ENCODE results near the gene TEX22. TPM values are rescaled to one million over a fixed set of nuclear protein-coding genes. Genes with fewer than 3 reads are reported as not detected.

TEX22 gene
- total RNA-seq, 1 donor from 2014 or later: not detected

DNA sequence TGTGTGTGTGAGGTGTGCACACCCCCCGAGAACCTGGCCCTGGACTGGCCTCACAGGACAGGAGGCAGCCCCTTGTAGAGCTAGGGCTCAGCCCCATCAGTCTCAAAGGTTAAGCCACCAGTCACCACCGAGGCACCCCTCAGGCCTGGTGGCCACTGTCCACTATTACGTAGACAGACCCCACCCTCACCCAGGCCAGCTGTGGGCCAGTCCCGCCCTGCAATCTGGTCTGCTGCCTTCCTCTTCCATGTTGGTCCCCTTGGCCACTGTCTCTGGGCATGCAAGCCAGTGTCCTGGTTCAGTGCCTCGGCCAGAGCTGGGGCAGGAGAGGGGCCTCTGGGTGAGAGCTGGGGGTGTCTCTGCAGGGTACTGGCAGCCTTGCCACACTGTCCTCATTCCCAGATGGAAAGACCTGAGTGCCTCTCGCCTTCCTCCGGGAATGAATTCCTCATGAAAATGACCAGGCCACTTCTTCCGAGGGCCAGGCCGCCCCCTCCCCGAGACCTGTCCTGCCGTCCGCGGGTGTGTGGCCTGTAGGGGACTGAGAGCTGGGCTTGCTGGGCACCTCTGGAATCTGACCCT, 897 bp upstream of the TEX22 start:
- no peak for DNase-seq (ENCODE audit: low spot score in 2 of 2)
- Histone ChIP-seq H3K4me3 (peak overlapping the region; percentile 80 to 90), H3K36me3 (peaks cover 11 to 19% of the 10 kb centered on the region in 2 donors), H3K27me3 (no peaks in the 10 kb centered on the region), H3K4me1 (peaks cover 8% of the 10 kb centered on the region in 2 donors), H3K9me3 (peaks cover 0 to 19% of the 10 kb centered on the region in 2 donors), H3K27ac (peak overlapping the region in 1 of 2 donors; percentile 77)
- intact Hi-C loops (cut with DNase I): loop anchor here (5.0 kb wide), 1 partner anchor 85 kb away; the partner anchor contains the start of gene PACS2
- TF ChIP-seq, protein P1, sequence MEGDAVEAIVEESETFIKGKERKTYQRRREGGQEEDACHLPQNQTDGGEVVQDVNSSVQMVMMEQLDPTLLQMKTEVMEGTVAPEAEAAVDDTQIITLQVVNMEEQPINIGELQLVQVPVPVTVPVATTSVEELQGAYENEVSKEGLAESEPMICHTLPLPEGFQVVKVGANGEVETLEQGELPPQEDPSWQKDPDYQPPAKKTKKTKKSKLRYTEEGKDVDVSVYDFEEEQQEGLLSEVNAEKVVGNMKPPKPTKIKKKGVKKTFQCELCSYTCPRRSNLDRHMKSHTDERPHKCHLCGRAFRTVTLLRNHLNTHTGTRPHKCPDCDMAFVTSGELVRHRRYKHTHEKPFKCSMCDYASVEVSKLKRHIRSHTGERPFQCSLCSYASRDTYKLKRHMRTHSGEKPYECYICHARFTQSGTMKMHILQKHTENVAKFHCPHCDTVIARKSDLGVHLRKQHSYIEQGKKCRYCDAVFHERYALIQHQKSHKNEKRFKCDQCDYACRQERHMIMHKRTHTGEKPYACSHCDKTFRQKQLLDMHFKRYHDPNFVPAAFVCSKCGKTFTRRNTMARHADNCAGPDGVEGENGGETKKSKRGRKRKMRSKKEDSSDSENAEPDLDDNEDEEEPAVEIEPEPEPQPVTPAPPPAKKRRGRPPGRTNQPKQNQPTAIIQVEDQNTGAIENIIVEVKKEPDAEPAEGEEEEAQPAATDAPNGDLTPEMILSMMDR (IDR thresholded peaks at IDR 0.05): no peak

DNA sequence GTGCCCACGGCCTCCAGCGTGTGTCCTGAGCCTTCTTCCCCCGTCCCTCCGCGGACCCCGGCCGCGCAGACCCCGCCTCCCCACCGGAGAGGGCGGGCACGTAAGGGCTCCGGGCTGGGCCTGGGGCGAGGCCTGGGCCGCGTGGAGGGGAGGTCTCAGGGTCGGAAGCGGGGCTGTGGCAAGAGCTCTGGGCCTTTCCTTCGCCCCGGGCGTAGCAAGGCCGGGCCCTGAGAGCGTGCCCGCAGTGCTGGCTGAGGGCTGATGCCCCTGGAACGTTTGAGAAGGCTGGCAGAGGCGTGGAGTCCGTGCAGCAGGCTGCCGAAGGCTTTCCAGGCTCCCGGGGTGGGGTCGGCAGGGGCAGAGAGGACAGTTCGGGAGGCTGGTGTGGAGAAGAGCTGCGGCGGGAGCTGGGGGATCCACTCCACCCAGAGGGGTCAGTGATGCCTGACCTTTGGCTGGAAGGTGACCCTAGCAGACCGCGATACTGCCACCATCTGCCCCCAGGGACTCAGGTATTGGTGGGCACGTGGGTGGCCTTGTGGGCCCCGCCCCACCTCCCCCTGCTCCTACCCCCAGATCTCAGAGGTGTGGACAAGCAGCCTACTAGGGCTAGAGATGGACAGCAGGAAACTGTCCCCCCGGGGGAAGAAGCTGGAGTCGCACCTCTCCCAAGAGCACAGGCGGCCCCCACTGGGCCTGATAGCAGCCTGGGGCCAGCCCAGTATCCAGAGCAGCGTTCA, 558 bp downstream of the TEX22 start:
- intact Hi-C loops (cut with DNase I): loop anchor here (2.0 to 5.0 kb wide), 3 partner anchors 16 to 92 kb away; partner anchors contain the start of genes PACS2 and TEDC1
- TF ChIP-seq, protein P1 (IDR thresholded peaks at IDR 0.05): no peak
- H3K9me3 ChIP-seq: peaks cover 0 to 25% of the 10 kb centered on the region in 2 donors
- H3K4me1 ChIP-seq: peaks cover 8% of the 10 kb centered on the region in 2 donors
- peak overlapping the region; percentile 71 to 77 for H3K27ac ChIP-seq
- no peaks in the 10 kb centered on the region for H3K27me3 ChIP-seq
- DNase-seq (ENCODE audit: low spot score in 2 of 2): no peak
- H3K36me3 ChIP-seq: peaks cover 11 to 19% of the 10 kb centered on the region in 2 donors
- peak overlapping the region; percentile 80 to 90 for H3K4me3 ChIP-seq

DNA sequence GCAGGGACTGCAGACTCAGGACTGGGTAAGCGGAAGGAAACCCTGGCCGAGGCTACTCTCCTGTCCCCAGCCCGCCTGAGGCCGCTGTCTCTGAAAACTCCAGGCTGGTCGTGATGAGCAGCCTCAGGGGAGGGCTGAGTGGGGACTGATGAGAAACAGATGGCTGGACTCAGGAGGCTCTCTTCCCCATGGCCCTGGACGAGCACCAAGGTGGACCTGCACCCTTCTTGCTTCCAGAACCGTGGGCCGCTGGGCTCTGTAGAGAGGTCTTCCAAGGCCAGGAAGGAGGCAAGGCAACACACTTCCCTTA, 1.1 kb downstream of the TEX22 start:
- DNase-seq (ENCODE audit: low spot score in 2 of 2): no peak
- no peaks in the 10 kb centered on the region for H3K27me3 ChIP-seq
- intact Hi-C loops (cut with DNase I): loop anchor here (2.0 to 5.0 kb wide), 3 partner anchors 15 to 91 kb away; partner anchors contain the start of genes PACS2 and TEDC1
- TF ChIP-seq, protein P1 (IDR thresholded peaks at IDR 0.05): no peak
- peaks cover 8% of the 10 kb centered on the region in 2 donors for H3K4me1 ChIP-seq
- H3K36me3 ChIP-seq: peaks cover 8 to 15% of the 10 kb centered on the region in 2 donors
- H3K4me3 ChIP-seq: peak overlapping the region in 1 of 2 donors; percentile 80
- peaks cover 0 to 30% of the 10 kb centered on the region in 2 donors for H3K9me3 ChIP-seq
- no peak overlapping the region for H3K27ac ChIP-seq

DNA sequence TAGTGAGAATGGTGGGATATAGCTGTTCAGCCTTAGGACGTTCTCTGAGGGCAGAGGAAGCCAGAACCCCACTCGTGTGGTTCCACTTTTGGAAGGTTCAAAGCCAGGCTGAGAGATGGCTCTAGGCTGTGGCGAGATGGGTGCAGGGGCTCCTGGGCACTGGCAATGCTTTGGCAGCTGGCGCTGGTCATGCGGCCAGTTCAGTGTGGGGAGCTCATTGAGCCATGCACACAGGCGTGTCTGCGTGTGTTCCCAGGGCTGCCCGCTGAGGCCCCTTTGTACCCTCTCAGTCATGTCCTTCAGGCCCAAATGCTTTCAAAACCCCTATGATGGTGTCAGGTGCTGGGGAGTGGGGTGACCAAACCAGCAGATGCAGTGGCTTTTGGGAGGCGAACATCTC, 1.7 kb downstream of the TEX22 start:
- no peak for DNase-seq (ENCODE audit: low spot score in 2 of 2)
- H3K9me3 ChIP-seq: peaks cover 0 to 36% of the 10 kb centered on the region in 2 donors
- TF ChIP-seq, protein P1 (IDR thresholded peaks at IDR 0.05): no peak
- no peaks in the 10 kb centered on the region for H3K27me3 ChIP-seq
- H3K36me3 ChIP-seq: peaks cover 3 to 10% of the 10 kb centered on the region in 2 donors
- intact Hi-C loops (cut with DNase I): no loop called here
- H3K27ac ChIP-seq: no peak overlapping the region
- no peak overlapping the region for H3K4me3 ChIP-seq
- peaks cover 8% of the 10 kb centered on the region in 2 donors for H3K4me1 ChIP-seq

DNA sequence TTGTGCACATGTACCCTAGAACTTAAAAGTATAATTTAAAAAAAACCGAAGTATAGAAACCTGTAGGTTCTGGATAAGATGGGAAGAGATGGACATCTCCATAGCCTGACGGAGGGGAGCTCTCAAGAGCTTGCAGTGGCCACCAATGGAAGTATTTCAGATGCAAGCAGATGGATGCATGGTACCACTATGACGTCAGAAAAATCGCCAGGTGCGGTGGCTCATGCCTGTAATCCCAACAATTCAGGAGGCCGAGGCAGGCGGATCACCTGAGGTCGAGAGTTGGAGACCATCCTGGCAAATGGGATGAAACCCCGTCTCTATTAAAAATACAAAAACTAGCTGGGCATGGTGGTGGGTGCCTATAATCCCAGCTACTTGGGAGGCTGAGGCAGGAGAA, 3.4 kb downstream of the TEX22 start:
- peaks cover 3 to 10% of the 10 kb centered on the region in 2 donors for H3K36me3 ChIP-seq
- TF ChIP-seq, protein P1 (IDR thresholded peaks at IDR 0.05): no peak
- intact Hi-C loops (cut with DNase I): no loop called here
- H3K4me3 ChIP-seq: no peak overlapping the region
- no peak for DNase-seq (ENCODE audit: low spot score in 2 of 2)
- peaks cover 0 to 37% of the 10 kb centered on the region in 2 donors for H3K9me3 ChIP-seq
- no peak overlapping the region for H3K27ac ChIP-seq
- H3K4me1 ChIP-seq: peaks cover 8% of the 10 kb centered on the region in 2 donors
- H3K27me3 ChIP-seq: no peaks in the 10 kb centered on the region

All from ascending aorta (tissue), 2 donors.